DOHH2 (cell line): ENCODE measurements around the gene OPRL1.

Experiments used
- H3F3A ChIP-seq: fragments of 200-600 bp; sonication (generic), shearing (Covaris generic); 2 replicates; pipeline ENCODE4 v1.6.0; 2016; ENCODE audit warnings: antibody characterized with exemption, mild to moderate bottlenecking; ENCODE audit not compliant: control insufficient read depth, insufficient read depth
- H3K27ac ChIP-seq: fragments of 200-600 bp; sonication (generic); 2 replicates; pipeline ENCODE4 v1.5.1; 2014; ENCODE audit warnings: low read depth, mild to moderate bottlenecking, low read length, moderate library complexity
- H3K27me3 ChIP-seq: fragments of 200-600 bp; sonication (generic); 2 replicates; pipeline ENCODE4 v1.6.1; 2014; ENCODE audit warnings: mild to moderate bottlenecking, low read length, mixed read lengths; ENCODE audit not compliant: control insufficient read depth
- H3K36me3 ChIP-seq: fragments of 200-600 bp; sonication (generic); 2 replicates; pipeline ENCODE4 v1.6.1; 2014; ENCODE audit warnings: mild to moderate bottlenecking, low read length, moderate library complexity, mixed read lengths; ENCODE audit not compliant: control insufficient read depth
- H3K4me1 ChIP-seq: fragments of 200-600 bp; sonication (generic); 2 replicates; pipeline ENCODE4 v1.6.1; 2014; ENCODE audit warnings: mild to moderate bottlenecking, low read length, mixed read lengths; ENCODE audit not compliant: control insufficient read depth
- H3K4me2 ChIP-seq: fragments of 200-600 bp; sonication (generic); 2 replicates; pipeline ENCODE4 v1.6.0; 2014; ENCODE audit warnings: mild to moderate bottlenecking, low read length, moderate library complexity
- H3K4me3 ChIP-seq: fragments of 200-600 bp; sonication (generic); 2 replicates; pipeline ENCODE4 v1.5.1; 2014; ENCODE audit warnings: mild to moderate bottlenecking, low read length, mixed read lengths
- H3K79me2 ChIP-seq: fragments of 200-600 bp; sonication (generic); 2 replicates; pipeline ENCODE4 v1.6.1; 2014; ENCODE audit warnings: mild to moderate bottlenecking, low read length, mixed read lengths; ENCODE audit not compliant: control insufficient read depth
- H3K9me2 ChIP-seq: fragments of 200-600 bp; sonication (generic); replicated peaks from 2 replicates; pipeline ENCODE4 v1.6.1; 2014; ENCODE audit warnings: mild to moderate bottlenecking, low read length, mixed read lengths; ENCODE audit not compliant: control insufficient read depth
- H3K9me3 ChIP-seq: fragments of 200-600 bp; sonication (generic); 2 replicates; pipeline ENCODE4 v1.6.1; 2014; ENCODE audit warnings: antibody characterized with exemption, low read length, mixed read lengths; ENCODE audit not compliant: control insufficient read depth, insufficient read depth
- H4K20me1 ChIP-seq: fragments of 200-600 bp; sonication (generic); 2 replicates; pipeline ENCODE4 v1.6.0; 2014; ENCODE audit warnings: low read depth, mild to moderate bottlenecking, antibody characterized with exemption, low read length, moderate library complexity; ENCODE audit not compliant: control insufficient read depth, insufficient read depth
- EZH2phosphoT487 ChIP-seq: fragments of 200-600 bp; sonication (generic); IDR thresholded peaks from 2 replicates; pipeline ENCODE4 v1.6.1; 2017; ENCODE audit warnings: borderline replicate concordance, mild to moderate bottlenecking, antibody characterized with exemption, low read length, moderate library complexity, mixed read lengths
- TF ChIP-seq, protein P1 (sequence below): fragments of 200-600 bp; sonication (generic); IDR thresholded peaks from one replicate; pipeline ENCODE4 v1.5.1; 2014; ENCODE audit warnings: antibody characterized with exemption, mild to moderate bottlenecking, low read depth, low read length; ENCODE audit not compliant: poor library complexity, severe bottlenecking

The OPRL1 gene

GRCh38 chr20:64070244-64070993 lies 9.5 kb upstream of the OPRL1 start:
- Histone ChIP-seq H3K4me1 (peaks cover 54% of the 10 kb centered on the region), H3K4me3 (no peak overlapping the region), H3K9me2 (no peaks in the 10 kb centered on the region), H3K9me3 (no peaks in the 10 kb centered on the region), H3K79me2 (no peaks in the 10 kb centered on the region), H3K27me3 (no peaks in the 10 kb centered on the region), H3K36me3 (peaks cover 37% of the 10 kb centered on the region), H3F3A (0 out of 2 replicates have a peak, but pooled peaks cover 2% of the 10 kb centered on the region), H3K4me2 (peak overlapping the region; percentile 50; the same call in 1 of the 2 replicates), H4K20me1 (no peaks in the 10 kb centered on the region), H3K27ac (peak overlapping the region; percentile 70; the same call in 1 of the 2 replicates)
- TF ChIP-seq, protein P1, sequence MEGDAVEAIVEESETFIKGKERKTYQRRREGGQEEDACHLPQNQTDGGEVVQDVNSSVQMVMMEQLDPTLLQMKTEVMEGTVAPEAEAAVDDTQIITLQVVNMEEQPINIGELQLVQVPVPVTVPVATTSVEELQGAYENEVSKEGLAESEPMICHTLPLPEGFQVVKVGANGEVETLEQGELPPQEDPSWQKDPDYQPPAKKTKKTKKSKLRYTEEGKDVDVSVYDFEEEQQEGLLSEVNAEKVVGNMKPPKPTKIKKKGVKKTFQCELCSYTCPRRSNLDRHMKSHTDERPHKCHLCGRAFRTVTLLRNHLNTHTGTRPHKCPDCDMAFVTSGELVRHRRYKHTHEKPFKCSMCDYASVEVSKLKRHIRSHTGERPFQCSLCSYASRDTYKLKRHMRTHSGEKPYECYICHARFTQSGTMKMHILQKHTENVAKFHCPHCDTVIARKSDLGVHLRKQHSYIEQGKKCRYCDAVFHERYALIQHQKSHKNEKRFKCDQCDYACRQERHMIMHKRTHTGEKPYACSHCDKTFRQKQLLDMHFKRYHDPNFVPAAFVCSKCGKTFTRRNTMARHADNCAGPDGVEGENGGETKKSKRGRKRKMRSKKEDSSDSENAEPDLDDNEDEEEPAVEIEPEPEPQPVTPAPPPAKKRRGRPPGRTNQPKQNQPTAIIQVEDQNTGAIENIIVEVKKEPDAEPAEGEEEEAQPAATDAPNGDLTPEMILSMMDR: no peak
- no peak for TF ChIP-seq EZH2phosphoT487

- H3K9me2 ChIP-seq: no peaks in the 10 kb centered on the region
- H3F3A ChIP-seq: 0 out of 2 replicates have a peak, but pooled peaks cover 2% of the 10 kb centered on the region
- H3K27me3 ChIP-seq: no peaks in the 10 kb centered on the region
- peak overlapping the region; percentile 50 for H3K4me2 ChIP-seq
- no peaks in the 10 kb centered on the region for H4K20me1 ChIP-seq
- no peaks in the 10 kb centered on the region for H3K9me3 ChIP-seq
- TF ChIP-seq, protein P1: no peak
- no peak for TF ChIP-seq EZH2phosphoT487
- peaks cover 7% of the 10 kb centered on the region for H3K79me2 ChIP-seq
- H3K36me3 ChIP-seq: peaks cover 49% of the 10 kb centered on the region
- no peak overlapping the region; the same call in 1 of the 2 replicates for H3K4me3 ChIP-seq
- peak overlapping the region; percentile 70 for H3K27ac ChIP-seq
- peaks cover 48% of the 10 kb centered on the region for H3K4me1 ChIP-seq
Measured at GRCh38 chr20:64071341-64072332, 8.2 kb upstream of the OPRL1 start.

- H3K36me3 ChIP-seq: peaks cover 56% of the 10 kb centered on the region
- peak overlapping the region; percentile 50 for H3K4me2 ChIP-seq
- H3K27ac ChIP-seq: peak overlapping the region; percentile 70
- H3K9me2 ChIP-seq: no peaks in the 10 kb centered on the region
- no peak for TF ChIP-seq EZH2phosphoT487
- TF ChIP-seq, protein P1: no peak
- no peaks in the 10 kb centered on the region for H3K9me3 ChIP-seq
- H3K4me3 ChIP-seq: no peak overlapping the region
- peaks cover 52% of the 10 kb centered on the region for H3K4me1 ChIP-seq
- H3K79me2 ChIP-seq: peaks cover 16% of the 10 kb centered on the region
- H3K27me3 ChIP-seq: no peaks in the 10 kb centered on the region
- H4K20me1 ChIP-seq: no peaks in the 10 kb centered on the region
- peaks cover 4% of the 10 kb centered on the region for H3F3A ChIP-seq
Measured at GRCh38 chr20:64072498-64073063, 7.3 kb upstream of the OPRL1 start.
